Activated CD8-positive, alpha-beta memory T cell treated with anti-CD3 and anti-CD28 coated beads, Interleukin-2, amount 10 ng/mL, durations not matched to agents 7 days and 5 days (primary cell): Measurements from ENCODE around the gene LBX2. TPM values are rescaled to one million over a fixed set of nuclear protein-coding genes. Genes with fewer than 3 reads are reported as not detected.
A peak's percentile ranks its signal among the peaks of the same experiment; 100 is the strongest.

Experiments
- ATAC-seq: fragments of 150-1000 bp; cut with Tn5 transposase; one replicate; pipeline ENCODE4 v1.10.0; 2021; ENCODE audit warnings: moderate library complexity
- CTCF ChIA-PET: fragments of 350-600 bp; sonication (Branson Sonifier 250); formaldehyde crosslinking; loops from one replicate; lab custom pipeline; 2021; ENCODE audit warnings: antibody characterized with exemption; lab: Charles Lee
- DNase-seq: peaks from one replicate; pipeline ENCODE4 v3.0.0-alpha.2; 2020
- H3K27ac Mint-ChIP-seq: one replicate; pipeline ENCODE4 v1.8.0; 2021; ENCODE audit warnings: mild to moderate bottlenecking, mixed read lengths
- H3K27me3 Mint-ChIP-seq: one replicate; pipeline ENCODE4 v1.8.0; 2021; ENCODE audit warnings: mixed read lengths
- H3K36me3 Mint-ChIP-seq: one replicate; pipeline ENCODE4 v1.8.0; 2021; ENCODE audit warnings: mild to moderate bottlenecking, mixed read lengths
- H3K4me1 Mint-ChIP-seq: one replicate; pipeline ENCODE4 v1.8.0; 2021; ENCODE audit warnings: mixed read lengths
- H3K4me3 Mint-ChIP-seq: one replicate; pipeline ENCODE4 v1.8.0; 2021; ENCODE audit warnings: mild to moderate bottlenecking, moderate library complexity, mixed read lengths
- H3K9me3 Mint-ChIP-seq: one replicate; pipeline ENCODE4 v1.8.0; 2022; ENCODE audit warnings: low read depth, mixed read lengths
- total RNA-seq, 2 experiments: library from RNA; stranded (reverse); gene quantifications; one replicate each; pipeline ENCODE4 v1.2.3, GENCODE V29; 2021

LBX2 gene
- total RNA-seq, 2 experiments from 2014 or later = 1.3 to 2.4 TPM

DNA sequence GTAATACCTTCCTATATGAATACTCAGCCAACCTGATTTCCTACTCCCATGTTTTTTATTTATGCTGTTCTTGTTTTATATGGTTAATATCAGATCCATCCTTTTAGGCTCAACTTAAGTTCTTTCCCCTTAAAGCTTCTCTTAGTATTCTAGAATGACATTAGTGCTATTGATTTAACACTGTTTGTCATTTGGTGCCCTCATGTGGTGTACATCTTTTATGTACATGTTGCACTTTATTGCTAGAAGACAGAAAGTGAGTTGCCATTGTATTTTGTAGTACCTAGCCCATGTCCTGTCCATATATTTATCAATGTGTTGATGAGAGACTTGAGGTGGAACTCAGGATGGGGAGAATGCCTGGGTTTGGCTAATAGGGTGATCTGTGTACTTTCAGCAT lies 32.8 kb upstream of the LBX2 start:
- ATAC-seq (no peak), DNase-seq (no peak)

DNA sequence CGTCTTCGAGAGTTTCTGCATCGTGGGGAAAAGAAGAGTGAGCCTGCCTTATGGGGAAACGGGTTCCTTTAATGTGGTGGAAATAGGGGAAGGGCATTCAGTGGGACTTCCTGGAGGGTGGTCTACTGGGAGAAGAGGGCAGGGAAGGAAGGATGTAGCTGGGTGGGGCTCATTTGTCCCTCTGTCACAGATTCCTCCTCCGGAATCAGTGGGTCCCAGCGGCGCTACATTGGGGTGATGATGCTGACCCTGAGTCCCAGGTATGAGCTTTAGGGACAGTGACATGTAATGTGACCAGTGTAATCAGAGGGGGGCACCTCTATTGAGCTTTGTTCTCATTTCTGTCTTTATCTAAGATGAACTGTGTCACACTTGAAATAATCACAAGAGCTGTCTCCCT lies 32.3 kb upstream of the LBX2 start:
- Mint-ChIP-seq H3K27me3 (no peaks in the 10 kb centered on the region), H3K4me3 (peak overlapping the region; percentile 100), H3K36me3 (peaks cover 37% of the 10 kb centered on the region), H3K27ac (peak overlapping the region; percentile 97), H3K4me1 (peaks cover 41% of the 10 kb centered on the region), H3K9me3 (no peaks in the 10 kb centered on the region)
- ATAC-seq = no peak
- no peak for DNase-seq
- CTCF ChIA-PET = interaction anchor here (0.6 to 6.4 kb wide), 32 partner anchors 9 to 282 kb away, joined by 3 to 98 read pairs (median 5); partner anchors contain the start of genes CCDC142, INO80B, LBX2 and MRPL53

More for the DNA sequence above, 32.8 kb upstream of the LBX2 start:
- Mint-ChIP-seq H3K27me3 (no peaks in the 10 kb centered on the region), H3K36me3 (peaks cover 31% of the 10 kb centered on the region), H3K4me1 (peaks cover 39% of the 10 kb centered on the region), H3K4me3 (peak overlapping the region; percentile 34), H3K27ac (peak overlapping the region; percentile 97), H3K9me3 (no peaks in the 10 kb centered on the region)
- CTCF ChIA-PET = interaction anchor here (0.6 to 6.4 kb wide), 30 partner anchors 9 to 264 kb away, joined by 3 to 98 read pairs (median 5); partner anchors contain the start of genes CCDC142, INO80B, LBX2 and MRPL53

DNA sequence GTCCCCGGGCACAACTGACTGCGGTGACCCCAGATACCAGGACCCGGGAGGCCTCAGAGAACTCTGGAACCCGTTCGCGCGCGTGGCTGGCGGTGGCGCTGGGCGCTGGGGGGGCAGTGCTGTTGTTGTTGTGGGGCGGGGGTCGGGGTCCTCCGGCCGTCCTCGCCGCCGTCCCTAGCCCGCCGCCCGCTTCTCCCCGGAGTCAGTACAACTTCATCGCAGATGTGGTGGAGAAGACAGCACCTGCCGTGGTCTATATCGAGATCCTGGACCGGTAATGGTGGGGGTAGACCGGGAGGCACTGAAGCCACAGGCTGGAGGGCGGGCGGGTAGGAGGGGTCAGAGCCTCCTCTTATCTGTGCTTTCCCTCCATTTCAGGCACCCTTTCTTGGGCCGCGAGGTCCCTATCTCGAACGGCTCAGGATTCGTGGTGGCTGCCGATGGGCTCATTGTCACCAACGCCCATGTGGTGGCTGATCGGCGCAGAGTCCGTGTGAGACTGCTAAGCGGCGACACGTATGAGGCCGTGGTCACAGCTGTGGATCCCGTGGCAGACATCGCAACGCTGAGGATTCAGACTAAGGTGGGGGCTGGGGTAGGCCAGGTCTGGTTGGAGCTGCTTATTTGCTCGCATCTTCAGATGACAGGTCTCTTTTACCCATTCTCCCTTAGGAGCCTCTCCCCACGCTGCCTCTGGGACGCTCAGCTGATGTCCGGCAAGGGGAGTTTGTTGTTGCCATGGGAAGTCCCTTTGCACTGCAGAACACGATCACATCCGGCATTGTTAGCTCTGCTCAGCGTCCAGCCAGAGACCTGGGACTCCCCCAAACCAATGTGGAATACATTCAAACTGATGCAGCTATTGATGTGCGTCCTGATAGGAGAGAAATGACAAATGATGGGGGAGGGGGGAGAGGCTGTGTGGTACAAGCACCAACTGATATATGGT lies 31.1 kb upstream of the LBX2 start:
- DNase-seq (peak; percentile 73), ATAC-seq (peak; percentile 16)
- no peaks in the 10 kb centered on the region for H3K9me3 Mint-ChIP-seq
- peaks cover 46% of the 10 kb centered on the region for H3K4me1 Mint-ChIP-seq
- CTCF ChIA-PET = interaction anchor here (0.8 to 6.4 kb wide), 19 partner anchors 9 to 281 kb away, joined by 3 to 98 read pairs (median 9); partner anchors contain the start of genes CCDC142, INO80B, LBX2 and MRPL53
- H3K27me3 Mint-ChIP-seq = no peaks in the 10 kb centered on the region
- H3K27ac Mint-ChIP-seq = peak overlapping the region; percentile 97
- H3K36me3 Mint-ChIP-seq = peaks cover 48% of the 10 kb centered on the region
- H3K4me3 Mint-ChIP-seq = peak overlapping the region; percentile 100

DNA sequence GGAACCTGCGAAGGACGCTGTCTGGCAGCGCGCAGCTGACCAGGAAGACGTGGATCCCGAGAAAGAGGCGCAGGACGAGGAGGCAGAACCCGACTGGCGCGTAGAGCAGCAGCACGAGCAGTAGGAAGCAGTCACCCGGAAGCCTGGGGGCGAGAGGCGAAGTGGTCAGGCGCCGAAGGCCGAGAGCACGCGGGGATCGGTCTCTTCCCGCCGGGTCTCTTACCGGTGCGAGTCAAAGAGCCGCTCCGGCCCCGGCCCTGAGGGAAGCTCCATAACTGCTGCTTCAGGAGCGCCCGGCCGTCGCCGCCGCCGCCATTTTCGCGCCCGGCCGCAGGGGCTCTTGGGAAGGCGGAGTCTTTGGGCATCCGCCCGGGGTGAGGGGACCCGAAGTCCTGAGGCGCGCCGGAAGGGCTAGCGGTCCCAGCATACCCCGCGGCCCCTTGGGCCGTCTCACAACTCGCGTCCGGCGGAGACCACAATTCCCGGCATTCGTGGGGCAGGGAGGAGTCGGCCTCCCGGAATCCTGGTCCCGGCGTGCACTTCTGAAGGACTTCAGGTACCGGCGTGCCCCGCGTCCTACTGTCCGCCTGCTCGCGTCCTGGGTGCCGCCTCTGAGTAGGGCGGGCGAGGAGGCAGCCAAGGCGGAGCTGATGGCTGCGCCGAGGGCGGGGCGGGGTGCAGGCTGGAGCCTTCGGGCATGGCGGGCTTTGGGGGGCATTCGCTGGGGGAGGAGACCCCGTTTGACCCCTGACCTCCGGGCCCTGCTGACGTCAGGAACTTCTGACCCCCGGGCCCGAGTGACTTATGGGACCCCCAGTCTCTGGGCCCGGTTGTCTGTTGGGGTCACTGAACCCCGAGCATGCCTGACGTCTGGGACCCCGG lies 30.2 kb upstream of the LBX2 start, which contains the start of the genes AUP1 and HTRA2:
Gene AUP1, minus strand, starts transcription at position 350 of the 882 bp plus-strand sequence. Its CDS starts 77 bp downstream, at position 273.
Gene HTRA2, plus strand, starts transcription at position 577 of the 882 bp plus-strand sequence. Its CDS starts 74 bp downstream, at position 651.
- H3K36me3 Mint-ChIP-seq = peaks cover 48% of the 10 kb centered on the region
- peak within 1 kb of the TSS; percentile 100 for H3K4me3 Mint-ChIP-seq
- peak within 1 kb of the TSS; percentile 97 for H3K27ac Mint-ChIP-seq
- no peaks in the 10 kb centered on the region for H3K27me3 Mint-ChIP-seq
- peak; percentile 98 for DNase-seq
- H3K9me3 Mint-ChIP-seq = no peaks in the 10 kb centered on the region
- peaks cover 46% of the 10 kb centered on the region for H3K4me1 Mint-ChIP-seq
- CTCF ChIA-PET = interaction anchor here (0.6 to 6.4 kb wide), 9 partner anchors 13 to 123 kb away, joined by 3 to 98 read pairs (median 12); partner anchors contain the start of genes CCDC142, LBX2, TLX2 and TTC31
- ATAC-seq = peak; percentile 90

DNA sequence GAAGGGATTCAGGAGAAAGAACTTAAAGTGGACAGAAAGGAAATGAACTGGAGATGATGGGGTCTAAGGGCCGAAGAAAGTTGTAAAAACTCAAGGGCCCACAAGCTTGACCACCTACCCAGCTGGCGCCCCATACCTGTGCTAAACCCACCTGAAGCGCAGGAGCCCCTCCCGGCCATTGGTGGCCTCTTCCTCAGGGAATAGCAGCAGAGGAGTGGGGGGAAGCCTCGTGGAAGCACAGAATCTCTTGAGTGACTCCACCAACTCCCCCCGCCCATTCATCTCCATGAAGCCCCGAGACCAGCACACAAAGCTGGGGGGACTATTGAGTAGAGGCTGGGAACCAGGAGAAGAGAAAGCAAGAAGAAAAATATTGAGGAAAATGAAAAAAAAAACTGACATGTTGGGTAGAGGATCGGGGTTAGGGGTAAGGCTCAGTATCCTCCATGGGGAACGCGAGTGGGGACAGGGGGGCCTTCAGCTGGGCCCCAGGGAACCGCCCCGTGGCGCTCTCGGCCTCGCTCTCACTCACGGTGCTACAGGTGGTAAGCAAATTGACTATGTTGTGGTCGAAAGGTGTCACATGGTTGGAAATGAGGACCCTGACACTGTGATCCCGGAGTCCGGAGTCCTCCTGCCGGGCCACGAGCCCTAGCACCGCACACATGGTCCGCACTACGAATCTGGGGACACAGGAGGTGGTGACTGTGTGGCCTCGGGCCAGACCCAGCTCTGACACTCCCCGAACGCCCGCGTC lies 29.4 kb upstream of the LBX2 start:
- Mint-ChIP-seq H3K4me3 (peak overlapping the region; percentile 100), H3K27ac (peak overlapping the region; percentile 97), H3K36me3 (peaks cover 45% of the 10 kb centered on the region), H3K27me3 (no peaks in the 10 kb centered on the region), H3K4me1 (peaks cover 46% of the 10 kb centered on the region), H3K9me3 (no peaks in the 10 kb centered on the region)
- CTCF ChIA-PET = interaction anchor here (1.2 to 6.4 kb wide), 7 partner anchors 12 to 71 kb away, joined by 3 to 98 read pairs (median 27); partner anchors contain the start of genes CCDC142, LBX2, TLX2 and TTC31
- peak; percentile 10 for ATAC-seq
- peak; percentile 61 for DNase-seq

DNA sequence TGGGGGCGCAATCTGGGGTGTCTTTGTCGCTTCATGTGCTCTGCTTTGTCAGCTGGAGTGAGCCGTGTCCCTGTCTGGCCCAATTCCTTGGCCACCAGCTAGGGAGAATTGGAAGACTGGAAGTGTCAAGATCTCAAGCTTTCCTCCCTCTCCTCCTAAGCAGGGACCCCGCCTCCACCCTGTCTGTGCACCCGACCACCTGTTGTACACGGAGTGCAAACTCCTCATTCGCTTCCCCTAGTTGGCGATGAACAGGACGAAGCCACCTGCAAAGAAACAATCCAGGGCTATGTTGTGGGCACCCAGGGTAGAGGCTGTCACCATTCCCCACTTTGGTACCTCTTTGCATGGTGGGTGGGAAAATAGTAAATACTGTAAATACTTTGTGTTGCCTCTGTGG lies 28.3 kb upstream of the LBX2 start:
- peak overlapping the region; percentile 29 for H3K27ac Mint-ChIP-seq
- no peaks in the 10 kb centered on the region for H3K9me3 Mint-ChIP-seq
- CTCF ChIA-PET = interaction anchor here (5.9 to 6.4 kb wide), 2 partner anchors 26 to 45 kb away, joined by 39 to 61 read pairs; partner anchors contain the start of genes CCDC142, LBX2 and TTC31
- peak overlapping the region; percentile 100 for H3K4me3 Mint-ChIP-seq
- ATAC-seq = no peak
- no peak for DNase-seq
- no peaks in the 10 kb centered on the region for H3K27me3 Mint-ChIP-seq
- peaks cover 47% of the 10 kb centered on the region for H3K4me1 Mint-ChIP-seq
- peaks cover 44% of the 10 kb centered on the region for H3K36me3 Mint-ChIP-seq

DNA sequence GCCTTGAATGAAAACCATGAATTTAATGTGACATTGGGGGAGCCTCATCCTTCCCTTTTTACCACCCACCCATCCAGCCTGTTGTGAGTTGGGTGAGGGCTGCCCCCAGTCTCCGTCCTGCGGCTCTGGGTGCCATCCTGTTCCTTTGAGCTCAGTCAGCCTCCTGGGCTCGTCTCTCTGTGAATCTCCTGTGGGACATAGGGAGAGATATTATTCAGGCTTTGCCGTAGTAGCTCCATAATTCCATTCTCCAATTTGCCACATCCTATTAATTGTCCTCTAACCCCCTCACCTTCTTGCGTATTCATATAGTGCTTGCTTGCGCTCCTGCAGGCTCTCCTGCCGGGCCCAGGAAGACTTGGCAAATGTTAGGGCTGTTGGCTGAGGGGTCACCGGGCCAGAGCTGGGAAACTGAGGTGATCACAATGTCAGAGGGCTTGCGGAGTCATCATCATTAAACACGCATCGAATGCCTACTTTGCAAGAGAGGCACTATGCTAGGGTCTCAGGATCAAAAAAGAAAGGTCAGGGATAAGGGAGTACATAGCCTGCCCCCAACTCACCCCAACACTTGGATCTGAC lies 27.3 kb upstream of the LBX2 start:
- CTCF ChIA-PET = interaction anchor here (0.7 to 5.9 kb wide), 8 partner anchors 10 to 135 kb away, joined by 3 to 39 read pairs (median 4); partner anchors contain the start of genes CCDC142, LBX2, TLX2 and TTC31
- DNase-seq (no peak), ATAC-seq (no peak)
- no peaks in the 10 kb centered on the region for H3K9me3 Mint-ChIP-seq
- peaks cover 39% of the 10 kb centered on the region for H3K4me1 Mint-ChIP-seq
- H3K36me3 Mint-ChIP-seq = peaks cover 36% of the 10 kb centered on the region
- no peak overlapping the region for H3K27ac Mint-ChIP-seq
- peaks cover 3% of the 10 kb centered on the region for H3K27me3 Mint-ChIP-seq
- no peak overlapping the region for H3K4me3 Mint-ChIP-seq

DNA sequence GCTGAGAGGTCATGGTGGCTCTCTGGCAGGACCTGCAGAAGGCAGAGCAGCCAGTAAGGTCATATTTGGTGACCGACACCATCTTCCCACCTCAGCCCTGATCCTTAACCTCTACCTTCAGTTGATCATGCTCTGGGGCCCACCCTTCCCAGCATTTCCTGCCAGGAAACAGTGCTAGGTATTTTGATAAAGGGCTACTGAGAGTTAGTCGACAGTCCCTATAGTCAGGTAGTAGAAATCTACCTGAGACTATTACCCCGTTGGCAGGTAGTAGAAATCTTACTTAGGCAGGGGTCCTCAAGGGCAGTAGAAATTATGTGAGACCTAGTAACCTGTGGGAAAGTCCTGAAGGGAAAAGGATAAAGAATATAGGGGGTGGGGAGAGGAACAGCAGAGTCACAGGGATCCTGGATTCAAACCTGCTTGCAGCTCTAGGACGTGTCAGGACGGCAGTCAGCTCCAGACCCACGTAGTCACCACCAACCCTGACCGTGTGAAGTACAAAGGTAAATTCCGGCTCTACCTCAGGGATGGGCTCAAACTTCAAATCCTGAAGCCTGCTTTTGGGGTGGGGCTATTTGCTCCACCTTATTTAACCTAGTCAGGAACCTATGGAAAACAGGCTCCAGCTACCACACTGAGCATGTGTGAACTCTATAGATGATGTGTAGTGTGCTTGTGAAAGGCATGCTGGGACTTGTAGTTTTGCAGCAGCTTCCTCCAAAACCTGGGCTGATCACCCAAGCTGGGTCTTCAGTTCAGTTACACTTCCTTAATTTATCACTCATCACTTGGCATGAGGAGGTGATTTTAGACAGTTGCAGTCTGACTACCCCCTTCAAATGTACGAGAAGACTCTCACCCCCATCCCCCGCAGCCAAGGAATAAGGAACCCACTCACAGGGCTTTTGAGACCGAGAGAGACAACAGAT lies 26.6 kb upstream of the LBX2 start, which contains the start of gene DQX1:
Gene DQX1, minus strand, starts transcription at position 515 of the 932 bp plus-strand sequence. Its CDS starts 502 bp downstream, at position 13.
- H3K27ac Mint-ChIP-seq = no peak within 1 kb of the TSS
- H3K36me3 Mint-ChIP-seq = peaks cover 35% of the 10 kb centered on the region
- no peaks in the 10 kb centered on the region for H3K9me3 Mint-ChIP-seq
- DNase-seq (no peak), ATAC-seq (no peak)
- peaks cover 5% of the 10 kb centered on the region for H3K27me3 Mint-ChIP-seq
- peak within 1 kb of the TSS; percentile 17 for H3K4me3 Mint-ChIP-seq
- H3K4me1 Mint-ChIP-seq = peaks cover 32% of the 10 kb centered on the region
- CTCF ChIA-PET = interaction anchor here (0.7 to 1.9 kb wide), 7 partner anchors 10 to 134 kb away, joined by 3 to 5 read pairs (median 4); partner anchors contain the start of genes CCDC142, TLX2 and TTC31

DNA sequence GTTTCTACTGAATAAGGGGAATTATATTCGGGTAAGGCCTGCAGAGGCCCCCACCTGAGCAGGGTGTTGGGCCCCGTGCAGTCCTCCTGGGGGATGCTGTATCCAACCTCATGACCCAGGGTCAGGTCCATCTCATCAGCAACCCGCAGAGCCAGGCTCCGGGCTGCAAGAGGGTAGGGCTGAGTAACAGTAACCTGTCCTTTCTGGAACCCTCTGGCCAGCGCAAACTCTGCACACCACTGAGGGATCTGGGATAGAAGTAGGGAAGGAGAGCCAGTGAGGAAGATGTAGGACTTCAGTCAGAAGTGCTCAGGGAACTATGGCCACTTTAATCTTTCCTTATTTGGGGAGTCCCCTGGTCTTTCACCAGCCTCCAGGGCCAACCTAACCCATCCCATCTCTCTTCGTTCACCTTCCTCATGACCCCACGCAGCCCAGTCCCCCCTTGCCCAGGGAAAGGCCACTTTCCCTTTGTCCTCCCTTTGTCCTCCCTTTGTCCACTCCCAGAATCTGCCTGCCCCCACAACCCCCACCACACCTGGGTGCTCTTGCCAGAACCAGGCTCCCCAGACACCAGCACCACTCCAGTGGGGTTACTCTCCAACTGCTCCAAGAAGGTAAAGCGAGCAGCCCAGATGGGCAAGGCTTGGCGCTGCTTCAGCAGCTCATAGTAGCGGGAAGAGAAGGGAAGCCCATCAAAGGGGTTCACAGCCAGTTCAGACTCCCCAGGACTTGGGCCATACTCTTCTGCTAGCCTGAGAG lies 25.7 kb upstream of the LBX2 start:
- no peak overlapping the region for H3K27ac Mint-ChIP-seq
- peaks cover 26% of the 10 kb centered on the region for H3K4me1 Mint-ChIP-seq
- CTCF ChIA-PET = interaction anchor here (1.6 to 1.9 kb wide), 2 partner anchors 11 to 42 kb away, joined by 4 to 5 read pairs; partner anchors contain the start of genes CCDC142, TLX2 and TTC31

DNA sequence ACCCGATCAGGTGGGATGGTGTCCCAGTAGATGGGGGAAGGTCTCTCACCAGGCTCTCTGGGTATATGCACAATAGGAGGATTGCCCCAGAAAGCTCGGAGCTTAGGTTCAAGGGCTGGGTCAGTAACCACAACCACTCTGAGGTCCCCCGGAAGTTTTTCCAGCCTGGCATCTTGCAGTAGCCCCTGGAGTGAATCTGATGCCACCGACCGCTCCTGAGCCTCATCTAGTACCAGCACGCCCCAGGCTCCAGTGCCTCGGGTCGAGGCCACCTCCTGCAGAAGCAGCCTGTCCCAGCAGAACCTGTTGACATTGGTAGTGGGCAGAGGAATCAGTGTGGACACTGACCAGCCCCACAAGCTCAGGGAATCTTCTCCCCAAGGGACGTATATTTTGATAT lies 24.6 kb upstream of the LBX2 start:
- Mint-ChIP-seq H3K27me3 (peaks cover 23% of the 10 kb centered on the region), H3K27ac (no peak overlapping the region), H3K4me3 (no peak overlapping the region), H3K36me3 (peaks cover 32% of the 10 kb centered on the region), H3K9me3 (no peaks in the 10 kb centered on the region), H3K4me1 (peaks cover 26% of the 10 kb centered on the region)
- ATAC-seq (no peak), DNase-seq (no peak)
- CTCF ChIA-PET = no interaction called here

More for the DNA sequence above, 25.7 kb upstream of the LBX2 start:
- DNase-seq (no peak), ATAC-seq (no peak)
- peaks cover 33% of the 10 kb centered on the region for H3K36me3 Mint-ChIP-seq
- H3K27me3 Mint-ChIP-seq = peaks cover 12% of the 10 kb centered on the region
- H3K4me3 Mint-ChIP-seq = no peak overlapping the region
- H3K9me3 Mint-ChIP-seq = no peaks in the 10 kb centered on the region
